ENCODE results near the gene TESPA1.

GRCh38 chr12:54941659-54942058 lies 42.9 kb downstream of the TESPA1 start:
- no peak for TF ChIP-seq CTCF (IDR thresholded peaks at IDR 0.05)
- no peak for TF ChIP-seq ZFX (IDR thresholded peaks at IDR 0.05; ENCODE audit: borderline replicate concordance)

All from 22Rv1 (cell line).